HG02798 (cell line): ENCODE measurements around the gene RNF217.
"Not testable (repeated sequence)": the region's sequence is repeated elsewhere in the genome, so short reads cannot be mapped to it uniquely, and the experiment has no call there.

Source experiments
- ATAC-seq: cut with Tn5 transposase; IDR thresholded peaks from one replicate; pipeline ENCODE4 v1.9.1; 2021; ENCODE audit warnings: mild to moderate bottlenecking; ENCODE audit not compliant: unreplicated experiment, poor library complexity

The RNF217 gene

DNA sequence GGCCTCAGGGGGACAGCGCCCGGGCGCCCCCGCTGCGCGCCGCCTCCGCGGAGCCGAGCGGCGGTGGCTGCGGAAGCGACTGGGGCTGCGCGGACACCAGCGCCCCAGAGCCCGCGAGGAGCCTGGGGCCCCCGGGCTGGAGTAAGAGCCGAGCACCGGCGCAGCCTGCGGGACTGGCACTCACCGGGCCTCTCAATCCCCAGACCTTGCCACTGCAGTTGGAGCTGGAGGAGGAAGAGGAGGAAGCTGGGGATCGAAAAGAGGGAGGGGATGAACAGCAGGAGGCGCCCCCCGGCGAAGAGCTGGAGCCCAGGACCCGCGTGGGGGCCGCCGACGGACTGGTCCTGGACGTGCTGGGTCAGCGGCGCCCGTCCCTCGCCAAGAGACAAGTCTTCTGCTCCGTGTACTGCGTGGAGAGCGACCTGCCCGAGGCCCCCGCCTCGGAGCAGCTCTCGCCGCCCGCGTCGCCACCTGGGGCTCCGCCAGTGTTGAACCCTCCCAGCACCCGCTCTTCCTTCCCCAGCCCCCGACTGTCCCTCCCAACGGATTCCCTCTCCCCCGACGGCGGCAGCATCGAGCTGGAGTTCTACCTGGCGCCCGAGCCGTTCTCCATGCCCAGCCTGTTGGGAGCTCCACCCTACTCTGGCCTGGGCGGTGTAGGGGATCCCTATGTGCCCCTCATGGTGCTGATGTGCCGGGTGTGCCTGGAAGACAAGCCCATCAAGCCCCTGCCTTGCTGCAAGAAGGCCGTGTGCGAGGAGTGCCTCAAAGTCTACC, 590 bp downstream of the RNF217 start:
- peak; percentile 26 for ATAC-seq

DNA sequence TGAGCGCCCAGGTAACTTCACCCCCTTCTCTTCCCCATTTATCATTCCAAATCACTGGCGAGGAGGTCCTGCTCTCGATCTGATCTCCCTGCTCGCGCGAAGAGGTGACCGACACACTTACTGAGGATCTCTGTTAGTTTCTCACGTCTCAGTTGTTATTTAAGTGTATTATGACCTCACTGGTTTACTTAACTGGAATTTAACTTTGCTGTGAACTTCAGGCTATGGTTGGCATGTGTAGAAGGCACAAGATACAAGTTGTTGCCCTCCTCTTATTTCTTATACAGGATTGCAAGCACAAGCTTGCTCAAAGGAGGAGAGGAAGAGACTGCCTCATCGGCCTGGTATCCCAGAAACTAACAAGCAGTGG, 1.2 kb downstream of the RNF217 start:
- ATAC-seq = no peak

- no peak for ATAC-seq
Observed at GRCh38 chr6:124963831-124964763, 1.9 kb downstream of the RNF217 start.

DNA sequence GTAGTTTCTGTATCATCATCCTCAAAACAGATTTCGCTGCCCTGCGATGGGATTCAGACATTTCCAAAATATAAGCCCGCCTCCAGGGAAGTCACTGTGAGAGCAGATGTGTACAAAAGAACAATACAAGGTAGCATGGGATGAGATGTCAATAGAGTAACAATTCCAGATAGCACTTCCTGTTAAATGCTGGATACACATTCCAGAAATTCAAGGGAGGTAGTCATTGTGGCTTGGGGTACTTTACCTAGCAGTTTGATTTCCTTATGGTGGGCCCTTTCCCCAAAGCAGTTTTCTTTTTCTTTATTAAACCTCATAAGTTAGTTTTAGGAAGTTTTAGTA, 2.5 kb downstream of the RNF217 start:
- no peak for ATAC-seq

GRCh38 chr6:124965424-124965850, 3.2 kb downstream of the RNF217 start:
- not testable (repeated sequence) for ATAC-seq

DNA sequence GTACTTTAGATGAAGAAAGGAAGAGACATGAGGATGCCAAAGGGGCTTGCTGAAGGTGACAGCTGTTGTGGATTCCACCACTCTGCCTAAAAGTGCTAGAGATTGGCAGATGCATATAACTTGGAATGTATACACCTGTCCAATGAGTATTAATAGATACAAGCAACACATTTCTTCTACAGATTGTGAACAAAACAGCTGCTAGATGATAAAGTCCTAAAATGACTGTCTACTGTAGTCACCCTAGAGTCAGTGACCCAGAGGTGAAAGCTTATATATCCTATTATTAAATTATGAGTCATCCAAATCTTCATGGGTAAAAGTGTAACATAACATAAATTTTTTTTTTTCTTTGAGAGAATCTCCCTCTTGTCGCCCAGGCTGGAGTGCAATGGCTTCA, 5.2 kb downstream of the RNF217 start:
- no peak for ATAC-seq

GRCh38 chr6:124968401-124968800, 6.2 kb downstream of the RNF217 start:
- ATAC-seq = no peak

DNA sequence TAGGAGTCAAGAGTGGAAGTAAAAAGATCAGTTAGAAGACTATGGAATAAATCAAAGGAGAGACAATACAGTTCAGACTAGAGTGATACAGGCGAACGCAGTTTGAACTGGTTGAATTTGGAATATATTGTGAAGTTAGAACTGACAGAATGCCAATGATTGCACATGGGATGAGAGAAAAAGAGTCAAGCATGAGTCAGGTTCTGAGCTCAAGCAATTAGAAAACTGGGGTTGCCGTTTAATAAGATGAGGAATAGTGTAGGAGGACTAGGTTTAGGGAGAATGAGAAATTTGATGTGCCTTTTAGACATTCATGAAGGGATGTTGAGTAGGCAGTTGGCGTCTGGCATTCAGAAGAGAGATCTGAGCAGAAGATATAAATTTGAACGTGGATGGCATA, 8.0 kb downstream of the RNF217 start:
- ATAC-seq = no peak

- ATAC-seq = no peak
Observed at GRCh38 chr6:124970763-124971162, 8.5 kb downstream of the RNF217 start.

DNA sequence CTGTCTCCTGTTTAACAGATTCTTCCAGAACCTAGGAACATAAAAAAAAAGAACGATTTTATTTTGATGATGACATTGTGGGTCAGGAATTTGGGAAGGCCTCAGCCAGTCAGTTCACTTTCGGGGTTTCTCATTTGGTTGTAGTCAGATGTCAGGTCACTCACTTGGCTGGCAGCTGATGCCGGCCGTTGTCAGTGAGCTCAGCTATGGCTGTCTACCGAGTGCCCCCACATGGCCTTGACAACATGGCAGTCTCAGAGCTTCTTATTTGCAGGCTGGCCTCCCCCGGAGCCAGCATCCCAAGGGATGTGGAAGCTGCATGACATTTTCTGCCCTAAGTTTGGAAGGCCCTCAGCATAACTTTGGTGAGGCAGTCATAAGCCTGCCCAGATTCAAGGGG, 11.5 kb downstream of the RNF217 start:
- no peak for ATAC-seq

DNA sequence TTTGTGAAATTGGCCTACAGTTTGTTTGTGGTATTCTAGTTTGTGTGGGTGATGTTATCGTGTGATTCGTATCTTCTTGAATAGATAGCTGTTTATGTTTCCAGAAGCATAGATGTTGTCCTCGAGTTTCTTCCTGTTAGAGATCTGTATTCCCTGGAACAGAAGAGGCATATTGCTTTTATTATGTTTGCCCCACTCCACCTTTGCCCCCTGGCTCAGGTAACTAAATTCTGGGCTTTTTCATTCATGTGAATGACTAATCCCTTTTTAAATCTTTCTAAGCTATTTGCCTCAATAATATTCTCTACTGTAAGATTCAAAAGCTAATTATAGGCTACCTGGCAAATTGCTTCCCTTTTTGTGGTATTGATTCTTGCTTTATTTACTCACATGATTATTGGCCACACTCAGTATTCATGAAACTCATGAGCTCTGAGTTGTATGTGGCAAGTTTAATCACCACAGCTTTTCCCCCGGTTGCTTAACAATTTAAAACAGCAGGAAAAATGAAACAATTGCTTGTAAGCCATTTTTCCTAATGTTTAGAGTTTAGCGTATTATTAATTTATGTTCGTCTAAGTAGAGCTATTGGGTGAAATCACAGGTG, 12.6 kb downstream of the RNF217 start:
- ATAC-seq = no peak

GRCh38 chr6:124977067-124977908, 15.1 kb downstream of the RNF217 start:
- ATAC-seq = no peak

- no peak for ATAC-seq
Observed at GRCh38 chr6:124978451-124979293, 16.4 kb downstream of the RNF217 start.

- ATAC-seq = no peak
Observed at GRCh38 chr6:124979294-124979678, 17.0 kb downstream of the RNF217 start.

GRCh38 chr6:124982669-124983068, 20.4 kb downstream of the RNF217 start:
- ATAC-seq = no peak

GRCh38 chr6:124983383-124984083, 21.3 kb downstream of the RNF217 start:
- no peak for ATAC-seq

- ATAC-seq = no peak
Observed at GRCh38 chr6:124984668-124985338, 22.6 kb downstream of the RNF217 start.

- ATAC-seq = no peak
Observed at GRCh38 chr6:124986164-124986563, 23.9 kb downstream of the RNF217 start.
